Thyroid gland (tissue), 4 donors: ENCODE data around the gene RFX1.

ENCODE experiments used
- POLR2A ChIP-seq, 2 donors: fragments of 450-650 bp; IDR thresholded peaks; one replicate each; pipeline ENCODE4 v1.6.1; 2017; ENCODE audit warnings: antibody characterized with exemption in 2 of 2, mild to moderate bottlenecking in 2 of 2, moderate library complexity in 1 of 2
- TF ChIP-seq, protein P1 (sequence below), 6 experiments: fragments of 200-600 bp in 3 of 6; fragments of 450-650 bp in 3 of 6; sonication (generic) in 3 of 6; IDR thresholded peaks; one replicate each; pipeline ENCODE4 v1.5.1; 2016 to 2019; ENCODE audit warnings: antibody characterized with exemption in 6 of 6, mild to moderate bottlenecking in 2 of 6, inconsistent platforms in 1 of 6, moderate library complexity in 1 of 6

DNA sequence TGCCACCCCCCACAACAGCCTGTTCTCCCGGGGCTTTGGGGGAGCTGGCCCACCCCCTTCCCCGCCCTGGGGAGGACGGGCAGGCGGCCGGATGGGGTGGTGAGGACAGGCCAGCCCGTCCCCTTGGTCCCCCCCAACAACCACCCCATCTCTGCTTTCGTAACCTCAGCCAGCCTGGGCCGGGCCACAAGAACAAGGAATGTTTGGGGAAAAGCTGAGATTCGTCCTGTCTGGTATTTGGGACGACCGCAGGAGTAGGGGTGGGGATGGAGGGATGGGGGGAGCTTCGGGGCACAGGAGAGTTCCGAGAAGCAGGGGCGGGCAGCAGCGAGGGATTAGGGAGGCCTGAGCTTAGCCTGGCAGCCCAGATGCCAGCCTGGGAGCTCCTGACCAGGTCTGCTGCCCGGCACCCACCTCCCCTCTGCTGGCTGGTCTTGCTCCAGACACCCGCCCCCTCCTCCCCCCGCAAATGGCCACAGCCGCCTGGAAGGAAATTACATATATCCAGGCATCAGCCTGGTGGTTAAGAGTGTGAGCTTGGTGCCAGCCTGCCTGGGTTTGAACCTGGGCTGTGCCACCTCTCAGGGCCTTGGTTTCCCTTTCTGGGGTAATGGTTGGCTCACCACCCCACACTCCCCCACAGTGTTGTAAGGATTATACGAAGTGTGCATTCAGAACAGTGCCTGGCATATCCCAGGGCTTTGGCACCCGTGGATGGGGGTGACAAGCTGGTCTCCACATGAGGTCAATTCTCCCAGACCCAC is 67.6 kb downstream of the RFX1 start, which contains the start of gene PODNL1:
- TF ChIP-seq, protein P1, sequence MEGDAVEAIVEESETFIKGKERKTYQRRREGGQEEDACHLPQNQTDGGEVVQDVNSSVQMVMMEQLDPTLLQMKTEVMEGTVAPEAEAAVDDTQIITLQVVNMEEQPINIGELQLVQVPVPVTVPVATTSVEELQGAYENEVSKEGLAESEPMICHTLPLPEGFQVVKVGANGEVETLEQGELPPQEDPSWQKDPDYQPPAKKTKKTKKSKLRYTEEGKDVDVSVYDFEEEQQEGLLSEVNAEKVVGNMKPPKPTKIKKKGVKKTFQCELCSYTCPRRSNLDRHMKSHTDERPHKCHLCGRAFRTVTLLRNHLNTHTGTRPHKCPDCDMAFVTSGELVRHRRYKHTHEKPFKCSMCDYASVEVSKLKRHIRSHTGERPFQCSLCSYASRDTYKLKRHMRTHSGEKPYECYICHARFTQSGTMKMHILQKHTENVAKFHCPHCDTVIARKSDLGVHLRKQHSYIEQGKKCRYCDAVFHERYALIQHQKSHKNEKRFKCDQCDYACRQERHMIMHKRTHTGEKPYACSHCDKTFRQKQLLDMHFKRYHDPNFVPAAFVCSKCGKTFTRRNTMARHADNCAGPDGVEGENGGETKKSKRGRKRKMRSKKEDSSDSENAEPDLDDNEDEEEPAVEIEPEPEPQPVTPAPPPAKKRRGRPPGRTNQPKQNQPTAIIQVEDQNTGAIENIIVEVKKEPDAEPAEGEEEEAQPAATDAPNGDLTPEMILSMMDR (IDR thresholded peaks at IDR 0.05) = no peak
- TF ChIP-seq POLR2A (IDR thresholded peaks at IDR 0.05) = no peak
